Fibroblast of lung (primary cell): ENCODE measurements around the gene GALNT17. TPM values are rescaled to one million over a fixed set of nuclear protein-coding genes. Genes with fewer than 3 reads are reported as not detected.

Source experiments
- DNase-seq, 2 donors: peaks; one replicate each; pipeline versions ENCODE4 v3.0.0 to v3.0.0-alpha.2; 2010; ENCODE audit warnings: low read depth in 2 of 2
- H2AFZ ChIP-seq: 2 replicates; pipeline ENCODE4 v1.5.1; 2012; ENCODE audit warnings: low read length, control low read depth, inconsistent platforms
- H3K27ac ChIP-seq: 2 replicates; pipeline ENCODE4 v1.5.1; 2011; ENCODE audit warnings: low read length, control low read depth; ENCODE audit not compliant: insufficient read depth
- H3K27me3 ChIP-seq: 2 replicates; pipeline ENCODE4 v1.5.1; 2011; ENCODE audit warnings: mild to moderate bottlenecking, low read length; ENCODE audit not compliant: control insufficient read depth, insufficient read depth
- H3K36me3 ChIP-seq: 2 replicates; pipeline ENCODE4 v1.5.1; 2011; ENCODE audit warnings: low read length; ENCODE audit not compliant: control insufficient read depth, insufficient read depth
- H3K4me1 ChIP-seq: 2 replicates; pipeline ENCODE4 v1.5.1; 2011; ENCODE audit warnings: low read length; ENCODE audit not compliant: control insufficient read depth, insufficient read depth; ENCODE audit errors: extremely low read depth
- H3K4me2 ChIP-seq: 2 replicates; pipeline ENCODE4 v1.5.1; 2011; ENCODE audit warnings: low read length, control low read depth; ENCODE audit not compliant: insufficient read depth; ENCODE audit errors: extremely low read depth
- H3K4me3 ChIP-seq, 4 experiments: fragments of 200-600 bp in 1 of 4; sonication (generic) in 1 of 4; replicated peaks in 1 of 4; 2 replicates each; pipeline ENCODE4 v1.5.1; 2011 to 2016; ENCODE audit warnings: low read length in 4 of 4, low read depth in 3 of 4, mild to moderate bottlenecking in 3 of 4, control low read depth in 2 of 4, inconsistent platforms in 1 of 4, mixed read lengths in 1 of 4; ENCODE audit not compliant: insufficient read depth in 1 of 4; ENCODE audit errors: control extremely low read depth in 1 of 4
- H3K79me2 ChIP-seq: 2 replicates; pipeline ENCODE4 v1.5.1; 2012; ENCODE audit warnings: mild to moderate bottlenecking, low read length, inconsistent platforms; ENCODE audit not compliant: control insufficient read depth, insufficient read depth
- H3K9ac ChIP-seq: 2 replicates; pipeline ENCODE4 v1.5.1; 2011; ENCODE audit warnings: mild to moderate bottlenecking, low read length, control low read depth; ENCODE audit not compliant: insufficient read depth
- H3K9me3 ChIP-seq: 2 replicates; pipeline ENCODE4 v1.5.1; 2012; ENCODE audit warnings: low read depth, low read length; ENCODE audit not compliant: control insufficient read depth, insufficient read depth
- H4K20me1 ChIP-seq: 2 replicates; pipeline ENCODE4 v1.5.1; 2011; ENCODE audit warnings: low read length; ENCODE audit not compliant: control insufficient read depth, insufficient read depth; ENCODE audit errors: extremely low read depth
- EZH2 ChIP-seq: IDR thresholded peaks from 2 replicates; pipeline ENCODE4 v1.5.1; 2012; ENCODE audit warnings: low read length, control low read depth, mild to moderate bottlenecking; ENCODE audit errors: missing control alignments
- polyA plus RNA-seq, 2 donors: library from polyadenylated mRNA; depleted of rRNA in 1 of 2; stranded (reverse) in 1 of 2; unstranded in 1 of 2; fragments of >200 nt; gene quantifications; 2 replicates each; pipeline ENCODE4 v1.2.1, GENCODE V29; 2011 to 2012; ENCODE audit warnings: missing spikeins in 1 of 2
- total RNA-seq: library from RNA; depleted of rRNA; stranded (reverse); fragments of >200 nt; gene quantifications from 2 replicates; pipeline ENCODE4 v1.2.1, GENCODE V29; 2014
- TF ChIP-seq, protein P1 (sequence below), 2 donors: IDR thresholded peaks in 1 of 2; conservative IDR thresholded peaks in 1 of 2; 1 replicate in 1 of 2; 2 replicates in 1 of 2; pipeline ENCODE4 v1.5.1; 2011 to 2012; ENCODE audit warnings: low read length in 2 of 2, control low read depth in 1 of 2, inconsistent platforms in 1 of 2, low read depth in 1 of 2, mild to moderate bottlenecking in 1 of 2

The GALNT17 gene
- total and polyA plus RNA-seq, 2 donors (not counting 1 experiment from before 2014, with no cell fraction given): under 0.01 TPM; not detected in 1

GRCh38 chr7:71349682-71350481 is 217.9 kb downstream of the GALNT17 start:
- Histone ChIP-seq H3K4me2 (no peak overlapping the region), H2AFZ (no peak overlapping the region), H3K27me3 (no peaks in the 10 kb centered on the region), H3K27ac (no peak overlapping the region), H4K20me1 (no peaks in the 10 kb centered on the region), H3K4me1 (no peaks in the 10 kb centered on the region), H3K79me2 (no peaks in the 10 kb centered on the region), H3K9me3 (no peaks in the 10 kb centered on the region), H3K9ac (no peak overlapping the region), H3K36me3 (no peaks in the 10 kb centered on the region), H3K4me3 (no peak overlapping the region)
- no peak for DNase-seq
- TF ChIP-seq, protein P1, sequence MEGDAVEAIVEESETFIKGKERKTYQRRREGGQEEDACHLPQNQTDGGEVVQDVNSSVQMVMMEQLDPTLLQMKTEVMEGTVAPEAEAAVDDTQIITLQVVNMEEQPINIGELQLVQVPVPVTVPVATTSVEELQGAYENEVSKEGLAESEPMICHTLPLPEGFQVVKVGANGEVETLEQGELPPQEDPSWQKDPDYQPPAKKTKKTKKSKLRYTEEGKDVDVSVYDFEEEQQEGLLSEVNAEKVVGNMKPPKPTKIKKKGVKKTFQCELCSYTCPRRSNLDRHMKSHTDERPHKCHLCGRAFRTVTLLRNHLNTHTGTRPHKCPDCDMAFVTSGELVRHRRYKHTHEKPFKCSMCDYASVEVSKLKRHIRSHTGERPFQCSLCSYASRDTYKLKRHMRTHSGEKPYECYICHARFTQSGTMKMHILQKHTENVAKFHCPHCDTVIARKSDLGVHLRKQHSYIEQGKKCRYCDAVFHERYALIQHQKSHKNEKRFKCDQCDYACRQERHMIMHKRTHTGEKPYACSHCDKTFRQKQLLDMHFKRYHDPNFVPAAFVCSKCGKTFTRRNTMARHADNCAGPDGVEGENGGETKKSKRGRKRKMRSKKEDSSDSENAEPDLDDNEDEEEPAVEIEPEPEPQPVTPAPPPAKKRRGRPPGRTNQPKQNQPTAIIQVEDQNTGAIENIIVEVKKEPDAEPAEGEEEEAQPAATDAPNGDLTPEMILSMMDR (conservative IDR thresholded peaks at IDR 0.05 in 1 of 2, IDR thresholded peaks at IDR 0.05 in 1 of 2; ENCODE audit: low read depth in 1 of 2, low read length in 2 of 2): no peak
- TF ChIP-seq EZH2: no peak

- H3K9ac ChIP-seq: no peak overlapping the region
- no peaks in the 10 kb centered on the region for H4K20me1 ChIP-seq
- no peak overlapping the region for H3K4me3 ChIP-seq
- H3K4me2 ChIP-seq: no peak overlapping the region
- H3K79me2 ChIP-seq: no peaks in the 10 kb centered on the region
- no peaks in the 10 kb centered on the region for H3K36me3 ChIP-seq
- H2AFZ ChIP-seq: no peak overlapping the region
- no peak overlapping the region for H3K27ac ChIP-seq
- TF ChIP-seq, protein P1 (conservative IDR thresholded peaks at IDR 0.05 in 1 of 2, IDR thresholded peaks at IDR 0.05 in 1 of 2; ENCODE audit: low read depth in 1 of 2, low read length in 2 of 2): no peak
- no peak for TF ChIP-seq EZH2
- H3K4me1 ChIP-seq: no peaks in the 10 kb centered on the region
- H3K9me3 ChIP-seq: no peaks in the 10 kb centered on the region
- DNase-seq: no peak
- H3K27me3 ChIP-seq: no peaks in the 10 kb centered on the region
These were observed 218.7 kb downstream of the GALNT17 start for GRCh38 chr7:71350680-71351079.

GRCh38 chr7:71354716-71355115 is 222.8 kb downstream of the GALNT17 start:
- no peak for DNase-seq
- H3K9me3 ChIP-seq: no peaks in the 10 kb centered on the region

More at GRCh38 chr7:71354716-71355115, 222.8 kb downstream of the GALNT17 start:
- Histone ChIP-seq H4K20me1 (no peaks in the 10 kb centered on the region), H3K4me2 (no peak overlapping the region), H3K27me3 (no peaks in the 10 kb centered on the region), H3K9ac (no peak overlapping the region), H3K4me3 (no peak overlapping the region), H3K27ac (no peak overlapping the region), H3K79me2 (no peaks in the 10 kb centered on the region), H2AFZ (no peak overlapping the region), H3K4me1 (no peaks in the 10 kb centered on the region), H3K36me3 (no peaks in the 10 kb centered on the region)
- TF ChIP-seq EZH2: no peak
- TF ChIP-seq, protein P1 (conservative IDR thresholded peaks at IDR 0.05 in 1 of 2, IDR thresholded peaks at IDR 0.05 in 1 of 2; ENCODE audit: low read depth in 1 of 2, low read length in 2 of 2): no peak
